BJ (cell line): Measurements from ENCODE around the gene RAB11B. TPM values are rescaled to one million over a fixed set of nuclear protein-coding genes. Genes with fewer than 3 reads are reported as not detected.
"Not testable (repeated sequence)": the region's sequence is repeated elsewhere in the genome, so short reads cannot be mapped to it uniquely, and the experiment has no call there.

Experiments used
- CTCF ChIA-PET: fragments of 350-600 bp; formaldehyde crosslinking; extraction: SDS; loops from one replicate; lab custom pipeline; 2021; ENCODE audit warnings: antibody characterized with exemption, inconsistent platforms; lab: Yijun Ruan, JAX
- POLR2A ChIA-PET: fragments of 300-600 bp; sonication (Branson Sonifier 250); formaldehyde crosslinking; extraction: SDS; loops from one replicate; lab custom pipeline; 2021; ENCODE audit warnings: antibody characterized with exemption; lab: Charles Lee
- DNase-seq: peaks from one replicate; pipeline ENCODE4 v3.0.0-alpha.2; 2011; ENCODE audit warnings: low read depth
- H3K27me3 ChIP-seq: 2 replicates; pipeline ENCODE4 v1.6.0; 2011; ENCODE audit warnings: low read length; ENCODE audit not compliant: control insufficient read depth, insufficient read depth
- H3K36me3 ChIP-seq: 2 replicates; pipeline ENCODE4 v1.5.1; 2011; ENCODE audit warnings: low read length; ENCODE audit not compliant: control insufficient read depth, insufficient read depth
- H3K4me3 ChIP-seq: 2 replicates; pipeline ENCODE4 v1.5.1; 2011; ENCODE audit warnings: low read depth, mild to moderate bottlenecking, control low read depth, low read length
- polyA plus RNA-seq: library from polyadenylated mRNA; depleted of rRNA; stranded (reverse); fragments of >200 nt; gene quantifications from 2 replicates; pipeline ENCODE4 v1.2.3, GENCODE V29; 2011
- TF ChIP-seq, protein P1 (sequence below): IDR thresholded peaks from 2 replicates; pipeline ENCODE4 v1.5.1; 2011; ENCODE audit warnings: low read depth, mild to moderate bottlenecking, control low read depth, inconsistent platforms, low read length, moderate library complexity; ENCODE audit not compliant: insufficient read depth

Gene RAB11B
- polyA plus RNA-seq, 1 experiment: 50.0 TPM

DNA sequence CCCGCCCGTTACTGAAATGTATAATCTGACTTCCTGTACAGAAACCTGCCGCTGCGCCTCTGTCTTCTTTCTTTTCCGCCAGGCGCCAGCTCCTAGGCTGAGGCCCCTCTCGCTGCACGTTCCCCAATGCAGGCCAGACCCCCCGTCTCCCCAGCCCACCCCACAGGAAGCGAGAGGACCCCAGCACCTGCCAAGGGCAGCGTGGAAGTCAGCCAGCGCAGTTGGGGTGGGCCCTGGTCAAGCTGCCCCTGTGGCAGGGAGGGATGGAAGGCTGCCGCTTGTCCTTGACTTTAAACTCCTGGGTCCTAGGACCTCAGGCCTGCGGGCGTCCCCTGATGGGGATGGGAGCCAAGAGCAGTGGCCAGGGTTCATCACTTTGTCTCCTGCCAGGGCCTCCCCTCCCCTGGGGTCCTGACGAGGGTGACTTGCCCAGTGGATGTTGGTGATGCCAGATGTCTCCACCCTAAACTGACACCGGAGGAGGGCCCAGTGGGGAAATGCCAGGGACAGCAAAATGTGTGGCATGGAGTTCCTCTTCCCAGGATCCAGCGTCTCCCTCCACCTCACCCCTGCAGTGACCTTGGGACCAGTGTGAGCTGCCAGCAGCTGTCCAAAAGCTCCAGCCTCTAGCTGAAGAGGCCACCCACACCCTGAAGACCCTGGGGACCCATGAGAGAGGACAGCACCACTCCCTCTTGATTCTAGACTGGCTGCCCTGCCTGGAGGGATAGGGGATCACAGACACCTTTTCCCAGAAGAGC lies 14.4 kb downstream of the RAB11B start:
- CTCF ChIA-PET: interaction anchor here (0.5 to 1.1 kb wide), 2 partner anchors 52 to 250 kb away, joined by 4 to 8 read pairs; no protein-coding TSS in a partner anchor
- H3K4me3 ChIP-seq: no peak overlapping the region
- POLR2A ChIA-PET: no interaction called here
- TF ChIP-seq, protein P1, sequence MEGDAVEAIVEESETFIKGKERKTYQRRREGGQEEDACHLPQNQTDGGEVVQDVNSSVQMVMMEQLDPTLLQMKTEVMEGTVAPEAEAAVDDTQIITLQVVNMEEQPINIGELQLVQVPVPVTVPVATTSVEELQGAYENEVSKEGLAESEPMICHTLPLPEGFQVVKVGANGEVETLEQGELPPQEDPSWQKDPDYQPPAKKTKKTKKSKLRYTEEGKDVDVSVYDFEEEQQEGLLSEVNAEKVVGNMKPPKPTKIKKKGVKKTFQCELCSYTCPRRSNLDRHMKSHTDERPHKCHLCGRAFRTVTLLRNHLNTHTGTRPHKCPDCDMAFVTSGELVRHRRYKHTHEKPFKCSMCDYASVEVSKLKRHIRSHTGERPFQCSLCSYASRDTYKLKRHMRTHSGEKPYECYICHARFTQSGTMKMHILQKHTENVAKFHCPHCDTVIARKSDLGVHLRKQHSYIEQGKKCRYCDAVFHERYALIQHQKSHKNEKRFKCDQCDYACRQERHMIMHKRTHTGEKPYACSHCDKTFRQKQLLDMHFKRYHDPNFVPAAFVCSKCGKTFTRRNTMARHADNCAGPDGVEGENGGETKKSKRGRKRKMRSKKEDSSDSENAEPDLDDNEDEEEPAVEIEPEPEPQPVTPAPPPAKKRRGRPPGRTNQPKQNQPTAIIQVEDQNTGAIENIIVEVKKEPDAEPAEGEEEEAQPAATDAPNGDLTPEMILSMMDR: no peak
- no peak for DNase-seq
- H3K27me3 ChIP-seq: no peaks in the 10 kb centered on the region
- H3K36me3 ChIP-seq: peaks cover 20% of the 10 kb centered on the region

GRCh38 chr19:8410718-8411117 lies 20.6 kb downstream of the RAB11B start:
- DNase-seq, POLR2A ChIA-PET, H3K27me3 ChIP-seq, H3K4me3 ChIP-seq, H3K36me3 ChIP-seq: not testable (repeated sequence)
- CTCF ChIA-PET: interaction anchor here (0.7 to 4.8 kb wide), 4 partner anchors 15 to 542 kb away, joined by 3 to 23 read pairs (median 8); no protein-coding TSS in a partner anchor

- DNase-seq: peak; percentile 76
- peak within 1 kb of the TSS; percentile 55 for H3K4me3 ChIP-seq
Measured at GRCh38 chr19:8412783-8413628, 22.8 kb downstream of the RAB11B start, which contains the start of gene MARCHF2. MARCHF2 (plus strand) TSS chr19:8413305; CDS start chr19:8421841, 8,536 bp downstream.

GRCh38 chr19:8413629-8413995 lies 23.5 kb downstream of the RAB11B start:
- DNase-seq: no peak
- Histone ChIP-seq H3K4me3 (peak overlapping the region; percentile 55), H3K36me3 (no peaks in the 10 kb centered on the region; the same call in 1 of the 2 replicates), H3K27me3 (no peaks in the 10 kb centered on the region)
- POLR2A ChIA-PET: interaction anchor here (0.9 kb wide), 1 partner anchor 68 kb away, joined by 5 read pairs; no protein-coding TSS in a partner anchor
- TF ChIP-seq, protein P1: no peak
- CTCF ChIA-PET: interaction anchor here (0.7 to 3.4 kb wide), 14 partner anchors 9 to 165 kb away, joined by 3 to 22 read pairs (median 3); partner anchors contain the start of gene HNRNPM

More at GRCh38 chr19:8412783-8413628, 22.8 kb downstream of the RAB11B start, which contains the start of gene MARCHF2:
- Histone ChIP-seq H3K27me3 (no peaks in the 10 kb centered on the region), H3K36me3 (no peaks in the 10 kb centered on the region; the same call in 1 of the 2 replicates)
- TF ChIP-seq, protein P1: peak; percentile 65
- POLR2A ChIA-PET: interaction anchor here (0.9 kb wide), 1 partner anchor 68 kb away, joined by 5 read pairs; no protein-coding TSS in a partner anchor
- CTCF ChIA-PET: interaction anchor here (0.7 to 3.4 kb wide), 19 partner anchors 10 to 166 kb away, joined by 3 to 22 read pairs (median 3); partner anchors contain the start of gene HNRNPM

DNA sequence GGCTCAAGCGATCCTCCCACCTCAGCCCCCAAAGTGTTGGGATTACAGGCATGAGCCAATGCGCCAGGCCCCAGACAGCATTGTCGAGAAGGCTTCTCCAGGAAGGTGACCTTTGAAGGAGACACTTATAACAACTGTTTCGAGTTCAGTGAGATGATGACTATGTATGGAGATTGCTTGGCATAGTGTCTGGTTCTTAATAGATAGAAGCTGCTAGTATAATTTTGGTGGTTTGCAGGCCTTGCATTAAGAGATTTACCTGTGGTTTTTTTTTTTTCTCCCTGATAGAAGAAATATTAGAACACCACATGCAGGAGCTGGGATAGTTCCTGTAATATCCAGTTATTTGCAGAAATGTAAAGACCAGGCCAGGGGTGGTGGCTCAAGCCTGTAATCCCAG lies 26.6 kb downstream of the RAB11B start:
- no peak overlapping the region for H3K4me3 ChIP-seq
- TF ChIP-seq, protein P1: no peak
- no peaks in the 10 kb centered on the region for H3K27me3 ChIP-seq
- ChIA-PET POLR2A (no interaction called here), CTCF (interaction anchor here (2.0 kb wide), 1 partner anchor 63 kb away, joined by 6 read pairs; no protein-coding TSS in a partner anchor)
- no peaks in the 10 kb centered on the region; the same call in 1 of the 2 replicates for H3K36me3 ChIP-seq
- DNase-seq: no peak
